GM19239 (cell line): ENCODE results near the gene RAI2.

Source experiments
- DNase-seq: peaks from one replicate; pipeline ENCODE4 v3.0.0; 2011; ENCODE audit warnings: low spot score; ENCODE audit not compliant: insufficient read length
- FAIRE-seq: peaks from 2 replicates; lab custom pipeline; 2011; peaks lifted over from hg19 to GRCh38; lab: Jason Lieb, UNC

RAI2 gene

GRCh38 chrX:17830211-17830610 lies 30.9 kb downstream of the RAI2 start:
- no peak for FAIRE-seq
- no peak for DNase-seq

- DNase-seq (no peak), FAIRE-seq (no peak)
Measured at GRCh38 chrX:17829566-17829965, 31.5 kb downstream of the RAI2 start.

GRCh38 chrX:17828171-17828570 lies 32.9 kb downstream of the RAI2 start:
- DNase-seq (no peak), FAIRE-seq (no peak)

GRCh38 chrX:17826609-17827496 lies 34.2 kb downstream of the RAI2 start:
- FAIRE-seq (no peak), DNase-seq (no peak)

- DNase-seq = no peak
- no peak for FAIRE-seq
Measured at GRCh38 chrX:17824980-17825379, 36.1 kb downstream of the RAI2 start.

- FAIRE-seq (no peak), DNase-seq (no peak)
Measured at GRCh38 chrX:17822351-17822750, 38.7 kb downstream of the RAI2 start.

GRCh38 chrX:17820100-17820499 lies 41.0 kb downstream of the RAI2 start:
- FAIRE-seq (no peak), DNase-seq (no peak)

- FAIRE-seq (no peak), DNase-seq (no peak)
Measured at GRCh38 chrX:17818726-17819125, 42.4 kb downstream of the RAI2 start.

- FAIRE-seq (no peak), DNase-seq (no peak)
Measured at GRCh38 chrX:17817251-17817650, 43.8 kb downstream of the RAI2 start.

GRCh38 chrX:17814557-17814956 lies 46.5 kb downstream of the RAI2 start:
- no peak for FAIRE-seq
- no peak for DNase-seq

- DNase-seq = no peak
- no peak for FAIRE-seq
Measured at GRCh38 chrX:17814059-17814458, 47.0 kb downstream of the RAI2 start.

- no peak for FAIRE-seq
- no peak for DNase-seq
Measured at GRCh38 chrX:17813277-17813676, 47.8 kb downstream of the RAI2 start.

- DNase-seq (no peak), FAIRE-seq (no peak)
Measured at GRCh38 chrX:17812763-17813162, 48.3 kb downstream of the RAI2 start.

- no peak for DNase-seq
- no peak for FAIRE-seq
Measured at GRCh38 chrX:17809984-17810383, 51.1 kb downstream of the RAI2 start.

- FAIRE-seq = no peak
Measured at GRCh38 chrX:17809273-17809672, 51.8 kb downstream of the RAI2 start.

GRCh38 chrX:17805120-17805519 lies 56.0 kb downstream of the RAI2 start:
- FAIRE-seq = no peak
- DNase-seq = no peak

More at GRCh38 chrX:17809273-17809672, 51.8 kb downstream of the RAI2 start:
- no peak for DNase-seq

GRCh38 chrX:17803449-17803848 lies 57.6 kb downstream of the RAI2 start:
- FAIRE-seq = no peak

GRCh38 chrX:17802756-17803155 lies 58.3 kb downstream of the RAI2 start:
- FAIRE-seq (no peak), DNase-seq (no peak)

More at GRCh38 chrX:17803449-17803848, 57.6 kb downstream of the RAI2 start:
- DNase-seq = no peak

GRCh38 chrX:17801431-17801830 lies 59.7 kb downstream of the RAI2 start:
- no peak for FAIRE-seq

GRCh38 chrX:17798921-17799320 lies 62.2 kb downstream of the RAI2 start:
- FAIRE-seq (no peak), DNase-seq (no peak)

More at GRCh38 chrX:17801431-17801830, 59.7 kb downstream of the RAI2 start:
- no peak for DNase-seq

- no peak for FAIRE-seq
Measured at GRCh38 chrX:17792826-17793225, 68.3 kb downstream of the RAI2 start.

More at GRCh38 chrX:17792826-17793225, 68.3 kb downstream of the RAI2 start:
- no peak for DNase-seq
